Endometrial microvascular endothelial cells (primary cell): Measurements from ENCODE around the gene GAS6. TPM values are rescaled to one million over a fixed set of nuclear protein-coding genes. Genes with fewer than 3 reads are reported as not detected.

ENCODE experiments used
- in situ Hi-C: cut with HindIII; loops from 2 replicates; pipeline ENCODE4 v1.10.0; 2017; ENCODE audit warnings: low sequenced_read_pairs, low pct_unique_long_range_greater_than_20kb; ENCODE audit errors: inconsistent ontology term
- total RNA-seq: library from RNA; depleted of rRNA; stranded (reverse); fragments of >200 nt; gene quantifications from one replicate; pipeline ENCODE4 v1.2.3, GENCODE V29; 2015; ENCODE audit errors: inconsistent ontology term

The GAS6 gene
- total RNA-seq, 1 donor from 2014 or later: 36.1 TPM

DNA sequence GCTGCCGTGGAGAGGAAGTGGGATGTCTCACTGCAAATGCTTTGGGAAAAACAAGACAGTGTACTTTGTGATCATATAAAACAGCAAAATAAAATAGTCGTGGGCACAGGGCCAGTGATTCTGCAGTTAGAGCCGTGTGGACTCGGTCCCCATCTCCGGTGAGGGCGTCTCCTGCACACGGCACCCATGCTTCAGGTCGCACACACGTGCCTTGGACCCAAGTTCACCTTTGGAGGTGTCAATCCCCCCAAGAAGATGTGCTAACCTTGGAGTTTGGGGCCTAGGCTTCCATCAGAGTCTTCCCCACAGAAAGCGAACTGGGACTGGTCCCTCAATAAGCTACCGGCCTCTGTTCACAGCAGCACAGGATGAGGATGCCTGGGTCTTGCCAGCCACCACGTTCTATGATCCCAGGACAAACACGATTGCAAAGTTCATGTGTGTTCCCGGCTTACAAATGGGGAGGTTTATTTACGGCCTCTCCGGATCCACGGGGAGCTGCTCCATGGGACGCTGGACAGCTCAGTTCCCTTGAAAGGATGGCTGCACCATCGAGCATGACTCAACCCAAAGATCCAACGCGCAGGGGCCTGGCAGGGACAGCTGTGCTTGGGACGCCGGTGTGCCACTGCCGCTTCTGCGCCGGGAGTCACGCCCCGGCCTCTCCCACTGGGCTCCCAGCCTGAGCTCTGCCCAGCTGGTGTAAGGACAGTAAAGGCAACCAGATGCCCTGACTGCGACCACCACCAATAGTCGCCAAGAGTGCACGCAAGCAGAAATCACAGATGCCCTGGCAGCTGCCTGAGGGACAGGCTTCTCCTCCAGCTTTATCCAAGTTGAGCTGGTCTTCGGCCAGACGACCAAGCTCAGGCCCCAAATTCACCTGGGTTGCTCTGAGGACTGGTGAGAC lies 8.6 kb downstream of the GAS6 start:
- in situ Hi-C loops: no loop called here

DNA sequence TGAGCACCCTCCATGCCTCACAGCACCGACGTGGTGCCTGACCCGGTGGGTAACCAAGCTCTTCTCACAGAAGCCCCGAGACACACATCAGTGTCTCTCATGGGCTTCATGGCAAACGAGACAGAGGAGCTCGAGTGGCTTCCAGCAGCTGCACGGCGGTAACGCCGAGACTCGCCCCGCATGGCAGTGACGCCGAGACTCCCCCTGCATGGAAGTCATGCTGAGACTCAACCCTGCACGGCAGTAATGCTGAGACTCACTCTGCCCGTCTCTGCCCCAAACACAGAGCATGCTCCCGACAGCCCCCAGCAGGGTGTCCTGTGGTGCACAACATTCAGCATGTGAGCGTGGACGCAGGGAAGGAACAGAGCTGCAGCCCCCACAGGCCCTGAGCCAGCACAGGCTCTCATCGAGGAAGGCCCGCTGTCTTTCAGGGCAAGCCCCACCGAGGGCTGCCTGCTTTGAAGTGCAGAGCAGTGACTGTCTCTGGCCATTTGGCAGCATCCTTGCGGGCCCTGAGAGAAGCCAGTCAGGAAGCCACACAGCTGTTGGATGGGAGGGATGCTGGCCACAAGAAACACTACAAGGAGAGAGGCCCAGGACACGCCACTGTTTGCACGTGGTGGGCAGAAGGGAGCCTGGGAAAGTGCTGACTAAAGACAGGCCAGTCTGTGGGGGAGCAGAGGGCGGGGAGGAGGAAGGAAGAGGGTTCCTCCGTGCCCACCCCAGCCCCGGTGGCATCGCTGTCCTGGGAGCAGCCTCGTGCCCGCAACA lies 9.5 kb downstream of the GAS6 start:
- in situ Hi-C loops: no loop called here

DNA sequence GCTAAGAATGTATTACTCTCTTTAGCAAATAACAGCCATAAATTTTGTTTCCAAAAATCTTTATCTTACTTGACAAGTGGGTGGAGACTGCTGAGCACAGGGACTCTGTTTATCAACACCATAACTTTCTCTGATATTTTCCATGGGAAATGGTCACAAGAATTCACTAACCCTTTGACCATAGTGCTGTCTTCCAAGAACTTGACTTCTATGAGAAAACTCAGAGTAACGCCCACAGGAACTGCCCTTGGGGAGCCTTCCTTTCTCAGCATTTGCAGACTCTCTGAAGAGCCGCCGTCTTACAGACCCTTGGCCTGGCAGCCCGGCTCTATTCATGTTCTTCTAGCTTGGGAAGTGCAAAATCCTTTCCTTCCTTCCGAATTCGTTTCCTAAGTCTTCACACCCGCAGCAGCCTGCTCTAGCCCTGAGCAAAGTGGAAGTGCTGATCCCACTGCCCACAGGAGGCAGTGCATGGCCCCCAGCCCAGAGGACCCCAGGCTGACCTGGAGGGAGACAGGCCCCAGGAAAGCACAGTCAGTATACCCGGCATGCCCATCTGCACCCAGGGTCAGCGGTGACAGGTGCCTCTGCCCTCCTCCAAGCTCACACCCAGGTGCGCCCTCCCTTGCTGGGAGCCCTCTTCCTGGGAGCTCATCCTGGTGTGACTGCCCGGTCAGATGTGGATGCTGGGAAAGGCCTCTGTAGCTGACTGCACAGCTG lies 10.2 kb downstream of the GAS6 start:
- in situ Hi-C loops: no loop called here

DNA sequence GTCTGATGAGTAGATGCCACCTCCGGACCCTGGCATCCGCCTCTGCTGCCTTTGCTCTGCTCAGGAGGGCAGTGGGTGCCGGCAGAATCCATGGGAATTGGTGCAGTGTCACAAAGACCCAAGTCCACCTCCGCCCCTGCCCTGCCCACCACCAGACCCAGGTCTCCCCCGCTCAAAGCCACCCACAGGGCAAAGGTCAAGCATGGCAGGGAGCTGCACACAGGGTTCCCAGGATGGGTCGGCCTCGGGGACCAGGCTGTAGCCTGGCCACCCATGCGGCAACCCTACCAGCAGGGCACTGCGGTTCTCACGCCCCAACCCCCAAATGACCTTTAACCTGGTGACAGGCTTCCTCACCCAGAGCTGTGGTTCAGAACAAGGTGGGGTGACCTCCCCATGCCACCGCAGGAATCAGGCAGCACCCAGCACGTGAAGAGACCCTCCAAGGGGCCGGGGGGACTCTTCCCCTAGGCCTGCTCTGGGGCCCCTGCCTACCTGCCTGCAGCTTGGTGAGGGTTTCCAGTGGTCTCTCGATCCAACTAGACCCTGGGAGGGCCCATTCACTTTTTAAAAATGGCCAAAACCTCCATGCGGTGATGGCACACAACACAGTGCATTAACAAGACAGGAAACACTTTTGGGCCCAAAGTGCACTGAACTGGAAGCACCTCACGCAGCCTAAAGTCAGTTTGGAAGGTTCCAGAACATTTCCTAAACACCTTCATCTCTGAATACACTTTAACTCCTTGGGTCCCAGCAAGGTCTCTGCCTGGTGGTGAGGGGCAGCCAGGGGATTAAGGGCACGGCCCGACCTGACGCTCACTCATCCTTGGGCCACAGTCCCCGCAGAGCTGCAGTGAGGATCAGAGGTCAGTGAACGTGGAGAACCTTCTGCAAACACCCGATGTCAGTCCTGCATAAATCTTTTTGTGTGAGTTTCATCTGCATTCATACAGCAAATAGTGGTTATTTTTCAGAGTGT lies 11.0 kb downstream of the GAS6 start:
- in situ Hi-C loops: no loop called here

DNA sequence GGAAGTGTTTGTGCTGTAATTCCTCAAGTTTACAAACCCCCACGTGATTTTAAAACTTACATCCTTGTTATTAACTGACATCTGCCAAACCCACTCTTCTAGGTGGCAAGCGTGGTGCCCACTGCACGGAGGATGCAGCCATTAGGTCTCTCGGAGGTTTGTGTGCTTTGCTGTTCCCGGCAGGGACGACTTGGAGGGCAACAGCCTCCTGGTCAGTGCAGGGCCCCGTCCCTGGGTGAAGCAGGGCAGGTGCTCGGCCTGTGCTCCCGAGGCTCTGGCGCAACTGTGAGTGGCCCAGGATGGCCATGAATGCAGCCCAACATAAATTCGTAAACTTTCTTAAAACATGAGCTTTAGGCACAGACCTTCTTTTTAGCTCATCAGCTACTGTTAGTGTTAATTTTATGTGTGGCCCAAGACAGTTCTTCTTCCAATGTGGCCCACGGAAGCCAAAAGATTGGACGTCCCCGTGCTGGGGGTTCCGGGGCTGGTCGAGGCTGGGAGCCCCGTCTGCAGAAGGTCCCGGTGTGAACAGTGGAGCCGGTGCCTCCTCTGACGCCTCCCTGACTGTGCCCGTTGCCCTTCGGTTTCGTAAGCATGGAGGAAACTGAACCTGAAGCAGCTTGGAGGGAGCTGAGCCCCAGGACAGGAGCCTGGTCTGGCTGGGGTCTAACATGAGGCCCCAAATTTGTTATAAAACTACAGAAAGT lies 11.9 kb downstream of the GAS6 start:
- in situ Hi-C loops: no loop called here

DNA sequence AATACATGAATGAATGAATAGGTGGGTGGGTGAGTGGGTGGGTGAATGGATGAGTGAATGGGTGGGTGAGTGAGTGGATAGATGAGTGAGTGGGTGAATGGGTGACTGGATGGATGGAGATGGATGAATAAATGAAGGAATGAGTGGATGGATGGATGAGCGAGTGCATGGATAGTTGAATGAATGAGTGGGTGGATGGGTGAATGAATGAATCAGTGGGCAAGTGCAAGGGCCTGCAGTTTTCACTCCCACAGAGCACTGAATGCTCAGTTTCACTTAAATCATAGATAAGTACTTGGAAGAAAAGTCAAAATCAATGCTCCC lies 12.4 kb downstream of the GAS6 start:
- in situ Hi-C loops: no loop called here

DNA sequence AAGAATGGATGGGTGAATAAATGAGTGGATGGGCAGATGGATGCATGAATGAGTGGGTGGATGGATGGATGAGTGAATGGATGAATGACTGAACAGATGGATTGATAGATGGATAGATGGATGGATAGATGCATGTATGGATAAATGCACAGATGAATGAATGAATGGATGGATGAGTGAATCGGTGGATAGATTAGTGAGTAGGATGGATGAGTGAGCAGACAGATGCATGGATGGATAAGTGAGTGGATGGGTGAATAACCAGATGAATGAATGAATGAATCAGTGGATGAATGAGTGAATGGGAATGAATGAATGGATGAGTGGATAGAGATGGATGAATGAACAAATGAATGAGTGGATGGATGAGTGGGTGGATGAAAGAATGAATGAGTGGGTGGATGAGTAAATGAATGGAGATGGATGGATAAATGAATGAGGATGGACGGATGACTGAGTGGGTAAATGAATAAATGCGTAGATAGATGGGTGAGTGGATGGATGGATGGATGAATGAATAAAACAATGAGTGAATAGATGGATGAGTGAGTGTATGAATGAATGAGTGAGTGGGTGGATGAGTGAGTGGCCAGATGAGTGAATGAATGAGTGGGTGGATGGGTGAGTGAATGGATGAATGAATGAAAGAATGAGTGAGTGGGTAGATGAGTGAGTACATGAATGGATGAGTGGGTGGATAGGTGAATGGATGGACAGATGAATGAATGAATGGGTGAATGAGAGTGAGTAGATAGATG lies 13.0 kb downstream of the GAS6 start:
- in situ Hi-C loops: no loop called here

DNA sequence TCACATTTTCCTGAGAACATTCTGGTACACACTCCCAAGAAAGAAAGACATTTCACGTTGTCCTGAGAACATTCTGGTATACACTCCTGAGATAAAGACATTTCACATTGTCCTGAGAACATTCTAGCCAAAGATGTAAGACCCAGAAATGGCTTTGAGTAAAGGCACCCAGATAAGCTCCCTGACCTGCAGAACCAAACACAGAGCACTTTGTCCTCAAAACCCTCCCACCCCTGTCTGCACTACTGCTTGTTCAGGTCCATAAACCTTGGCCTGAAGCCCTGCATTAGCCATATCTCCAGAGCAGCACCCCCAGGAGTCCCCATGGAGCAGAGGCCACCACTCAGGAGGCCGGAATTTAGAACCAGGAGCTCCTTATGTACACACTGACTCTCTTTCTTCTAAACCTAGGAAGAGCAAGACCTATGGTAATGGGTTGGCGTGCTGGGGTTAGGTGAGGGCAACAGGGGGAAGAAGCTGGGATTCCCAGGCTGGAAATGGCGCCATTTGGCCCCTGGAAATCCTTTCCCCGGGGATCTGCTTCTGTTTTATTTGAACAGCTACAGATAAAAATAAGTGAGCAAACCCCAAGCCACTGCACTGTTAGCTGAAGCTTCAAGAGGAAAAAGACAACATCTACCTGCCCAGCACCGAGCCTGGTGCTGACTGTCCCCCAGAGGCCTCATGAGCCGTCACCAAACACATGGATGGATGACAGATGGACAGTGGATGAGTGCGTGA lies 13.7 kb downstream of the GAS6 start:
- in situ Hi-C loops: no loop called here

DNA sequence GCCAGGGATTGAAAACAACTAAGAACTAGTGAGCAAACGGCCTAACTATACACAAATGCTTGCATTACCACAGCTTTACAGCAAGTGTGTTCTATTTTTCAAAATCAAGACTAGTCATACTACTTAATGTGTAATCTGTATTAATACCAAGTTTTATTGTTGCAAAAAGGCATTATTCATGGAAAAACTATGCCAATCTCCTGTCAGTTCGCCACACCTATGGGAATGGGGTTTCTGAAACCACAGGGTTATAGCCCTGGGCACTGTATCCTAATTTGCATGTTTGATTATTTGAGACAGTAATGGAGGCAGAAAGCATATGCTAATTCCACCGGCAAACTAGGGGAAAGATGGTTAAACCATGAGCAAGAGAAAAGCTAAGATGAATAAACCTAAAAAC lies 14.3 kb downstream of the GAS6 start:
- in situ Hi-C loops: no loop called here

DNA sequence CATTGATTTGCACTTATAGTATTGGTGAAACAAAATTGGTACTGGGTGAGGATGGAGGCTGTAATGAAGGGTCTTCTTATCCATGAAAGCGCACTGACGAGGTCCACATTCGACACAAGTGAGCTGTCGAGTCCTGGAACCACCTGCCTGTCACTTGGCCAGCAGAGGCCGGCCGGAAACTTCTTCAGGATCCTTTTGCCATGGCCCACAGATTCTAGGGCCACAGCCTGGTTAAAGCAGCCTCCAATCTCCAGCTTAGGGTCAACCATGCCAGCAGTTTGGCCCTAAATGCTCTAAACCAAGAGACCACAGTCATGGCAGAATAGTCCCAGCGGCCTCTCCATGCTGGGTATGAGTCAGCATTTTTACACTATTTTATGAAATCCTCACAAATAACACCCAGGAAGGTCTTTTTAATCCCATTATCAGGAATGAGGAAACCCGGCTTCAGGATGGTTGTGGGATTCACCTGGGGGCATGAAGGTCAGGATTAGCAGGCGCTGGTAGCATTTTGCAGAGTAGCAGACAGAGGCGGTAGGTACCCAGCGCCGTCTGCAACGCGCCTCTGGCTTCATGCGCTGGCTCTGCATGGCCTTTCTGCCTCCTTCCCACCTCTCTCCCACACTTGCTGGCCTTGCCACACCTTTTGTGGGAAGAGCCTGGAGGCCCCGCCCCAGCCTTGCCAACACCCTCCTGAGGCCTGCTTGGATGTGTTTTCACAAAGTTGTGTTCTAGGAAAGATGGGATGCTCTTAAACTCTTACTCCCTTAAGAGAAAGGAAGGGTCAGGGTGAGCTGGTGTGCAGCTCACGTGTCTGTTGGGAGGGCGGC lies 15.2 kb downstream of the GAS6 start:
- in situ Hi-C loops: no loop called here

DNA sequence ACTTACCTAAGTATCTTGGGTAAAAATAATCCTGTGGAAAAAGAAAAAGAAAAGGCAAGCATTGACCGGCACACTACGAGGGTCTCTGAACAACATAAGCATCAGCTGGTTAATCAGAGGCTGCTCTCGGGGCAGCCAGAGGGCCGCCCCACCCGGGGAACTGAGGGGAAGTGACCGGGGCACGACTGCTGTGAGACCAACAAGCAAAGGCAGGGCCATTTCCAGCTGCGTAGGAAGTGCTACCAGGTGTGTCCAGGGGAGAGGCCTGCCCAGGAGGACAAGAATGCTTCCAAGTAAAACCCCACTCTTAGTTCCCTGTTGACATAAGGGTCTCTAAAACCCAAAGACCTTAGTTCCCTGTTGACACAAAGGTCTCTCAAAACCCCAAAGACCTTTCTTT lies 15.9 kb downstream of the GAS6 start:
- in situ Hi-C loops: no loop called here

DNA sequence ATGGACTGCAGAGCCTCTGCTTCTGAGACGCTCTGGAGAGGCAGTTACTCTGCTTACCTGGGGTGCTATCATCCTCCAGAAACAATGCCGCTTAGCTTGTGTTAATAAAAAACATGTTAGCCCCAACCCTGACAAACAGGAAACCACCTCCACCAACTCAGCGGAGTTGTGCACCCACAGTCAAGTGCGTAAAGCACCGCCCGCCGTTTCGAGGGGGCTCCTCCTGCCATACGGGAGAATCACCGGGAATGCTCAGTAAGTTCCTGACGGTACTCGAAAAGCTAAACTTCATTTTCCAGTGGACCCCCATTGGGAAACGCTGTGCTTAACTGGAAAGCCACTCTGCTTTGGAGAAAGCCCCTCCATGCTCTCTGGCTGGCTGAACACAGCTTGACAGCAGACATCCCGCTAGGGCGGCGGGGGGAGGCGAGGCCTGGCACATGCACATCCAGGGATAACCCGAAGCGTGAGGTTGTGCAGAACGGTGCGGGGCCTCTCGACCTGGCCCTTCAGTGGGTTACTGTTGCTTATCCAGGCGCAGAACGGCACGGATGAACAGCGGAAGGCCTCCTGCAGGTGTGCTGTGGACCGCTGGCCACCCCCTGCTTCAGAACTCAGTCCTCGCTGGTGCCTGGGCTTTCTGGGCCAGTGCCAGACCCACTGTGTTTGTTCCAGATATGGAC lies 17.1 kb downstream of the GAS6 start:
- in situ Hi-C loops: no loop called here

DNA sequence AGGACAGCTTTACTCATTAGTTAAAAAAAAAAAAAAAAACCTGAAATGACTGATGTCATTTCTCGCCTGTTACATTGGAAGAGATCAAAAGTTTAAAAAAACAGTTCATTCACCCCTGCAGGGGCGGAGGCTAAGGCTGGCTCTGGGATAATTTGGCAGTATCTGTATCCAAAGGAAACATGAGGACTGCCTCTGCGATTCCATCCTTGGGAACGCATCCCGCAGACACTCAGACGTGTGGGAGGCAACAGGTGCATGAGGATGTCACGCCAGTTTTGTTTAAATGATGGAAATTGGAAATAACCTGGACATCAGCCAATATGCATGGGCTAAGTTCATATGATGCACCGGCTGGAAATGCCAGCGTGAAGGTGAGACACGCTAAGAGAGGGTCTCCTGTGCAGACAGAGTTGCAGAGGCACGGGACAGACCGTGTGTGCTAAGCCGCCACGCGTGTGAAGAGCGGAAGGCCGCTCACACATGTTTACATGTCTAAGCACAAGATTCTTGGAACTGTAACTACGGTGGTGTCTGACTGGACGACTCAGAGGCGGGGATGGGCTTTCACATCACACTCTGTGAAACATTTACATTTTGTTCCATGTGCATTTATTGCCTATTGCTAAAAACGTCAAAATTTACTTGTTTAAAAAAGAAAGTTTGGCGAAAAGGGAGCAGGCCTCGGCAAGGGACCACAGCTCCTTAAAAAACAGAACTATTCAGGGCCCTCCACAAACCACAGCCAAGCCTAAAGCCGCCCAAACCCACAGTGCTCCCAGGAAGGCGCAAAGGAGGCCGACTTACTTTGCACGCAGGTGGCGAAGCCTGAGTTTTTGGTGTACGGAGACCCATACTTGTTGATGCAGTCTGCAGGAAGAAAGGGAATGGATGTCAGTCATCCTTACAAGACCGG lies 17.9 kb downstream of the GAS6 start:
- in situ Hi-C loops: no loop called here

DNA sequence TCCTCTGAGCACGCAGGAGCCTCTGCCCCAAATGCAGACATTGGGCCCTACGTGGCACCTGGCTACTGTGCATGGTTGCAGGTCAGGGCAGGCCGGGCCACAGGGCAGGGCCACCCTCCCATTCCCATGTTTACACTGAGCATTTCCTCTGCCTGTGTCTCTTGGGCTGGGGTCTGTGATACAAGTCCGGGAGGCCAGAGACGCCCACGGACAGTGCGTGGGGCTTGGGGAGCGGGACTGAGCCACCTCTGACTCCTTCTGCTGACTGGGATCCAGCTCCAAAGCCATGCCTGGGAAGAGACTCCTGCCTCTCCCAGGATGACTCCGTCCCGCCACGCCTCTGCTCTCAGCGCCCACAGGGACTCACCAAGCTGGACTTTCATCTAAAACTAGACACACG lies 18.8 kb downstream of the GAS6 start:
- in situ Hi-C loops: no loop called here
